SU-DHL-6 (cell line): ENCODE measurements around the gene RORC.

Source experiments
- H2AFZ ChIP-seq: fragments of 200-600 bp; sonication (generic); 2 replicates; pipeline ENCODE4 v1.6.1; 2014; ENCODE audit warnings: low read depth, mild to moderate bottlenecking, moderate library complexity, mixed read lengths, antibody characterized with exemption, low read length; ENCODE audit not compliant: severe bottlenecking
- H3F3A ChIP-seq: fragments of 200-600 bp; shearing (Covaris generic); 2 replicates; pipeline ENCODE4 v1.6.0; 2016; ENCODE audit warnings: antibody characterized with exemption, mild to moderate bottlenecking; ENCODE audit not compliant: insufficient read depth
- H3K27ac ChIP-seq: fragments of 200-600 bp; sonication (generic); 2 replicates; pipeline ENCODE4 v1.5.1; 2016; ENCODE audit warnings: low read depth, mild to moderate bottlenecking, low read length, moderate library complexity, mixed read lengths
- H3K27me3 ChIP-seq: fragments of 200-600 bp; sonication (generic), shearing (Covaris generic); 2 replicates; pipeline ENCODE4 v1.6.0; 2014; ENCODE audit warnings: mild to moderate bottlenecking, low read length
- H3K36me3 ChIP-seq: fragments of 200-600 bp; sonication (generic); 2 replicates; pipeline ENCODE4 v1.6.1; 2014; ENCODE audit warnings: mild to moderate bottlenecking, low read length, mixed read lengths
- H3K4me2 ChIP-seq: fragments of 300-600, 200-600 bp; shearing (Covaris generic), sonication (generic); 2 replicates; pipeline ENCODE4 v1.6.0; 2014; ENCODE audit warnings: low read length, low read depth, mild to moderate bottlenecking; ENCODE audit not compliant: poor library complexity, severe bottlenecking
- H3K4me3 ChIP-seq: fragments of 200-600 bp; sonication (generic); 2 replicates; pipeline ENCODE4 v1.5.1; 2014; ENCODE audit warnings: antibody characterized with exemption, low read length, mild to moderate bottlenecking, mixed read lengths; ENCODE audit not compliant: insufficient read depth, poor library complexity, severe bottlenecking
- H3K79me2 ChIP-seq: fragments of 200-600 bp; sonication (generic); 2 replicates; pipeline ENCODE4 v1.6.1; 2014; ENCODE audit warnings: mild to moderate bottlenecking, low read length, moderate library complexity; ENCODE audit not compliant: insufficient read depth
- H3K9ac ChIP-seq: fragments of 200-600 bp; sonication (generic); 2 replicates; pipeline ENCODE4 v1.7.0; 2014; ENCODE audit warnings: mild to moderate bottlenecking, low read length
- H3K9me2 ChIP-seq: fragments of 200-600 bp; sonication (generic); replicated peaks from 2 replicates; pipeline ENCODE4 v1.6.1; 2014; ENCODE audit warnings: low read length; ENCODE audit not compliant: insufficient read depth
- H3K9me3 ChIP-seq: fragments of 200-600 bp; sonication (generic); 2 replicates; pipeline ENCODE4 v1.6.1; 2014; ENCODE audit warnings: low read length, mixed read lengths; ENCODE audit not compliant: insufficient read depth
- H4K20me1 ChIP-seq: fragments of 200-600 bp; sonication (generic); 2 replicates; pipeline ENCODE4 v1.6.1; 2014; ENCODE audit warnings: low read depth, mild to moderate bottlenecking, antibody characterized with exemption, low read length, moderate library complexity, mixed read lengths
- EZH2phosphoT487 ChIP-seq: fragments of 200-600 bp; sonication (generic), shearing (Covaris generic); conservative IDR thresholded peaks from 2 replicates; pipeline ENCODE4 v1.6.1; 2018; ENCODE audit warnings: mild to moderate bottlenecking, antibody characterized with exemption, low read length, moderate library complexity, mixed read lengths
- TF ChIP-seq, protein P1 (sequence below): fragments of 200-600 bp; sonication (generic); IDR thresholded peaks from one replicate; pipeline ENCODE4 v1.5.1; 2017; ENCODE audit warnings: antibody characterized with exemption, mild to moderate bottlenecking, low read length, moderate library complexity; ENCODE audit not compliant: insufficient read depth, poor library complexity, severe bottlenecking

RORC gene

DNA sequence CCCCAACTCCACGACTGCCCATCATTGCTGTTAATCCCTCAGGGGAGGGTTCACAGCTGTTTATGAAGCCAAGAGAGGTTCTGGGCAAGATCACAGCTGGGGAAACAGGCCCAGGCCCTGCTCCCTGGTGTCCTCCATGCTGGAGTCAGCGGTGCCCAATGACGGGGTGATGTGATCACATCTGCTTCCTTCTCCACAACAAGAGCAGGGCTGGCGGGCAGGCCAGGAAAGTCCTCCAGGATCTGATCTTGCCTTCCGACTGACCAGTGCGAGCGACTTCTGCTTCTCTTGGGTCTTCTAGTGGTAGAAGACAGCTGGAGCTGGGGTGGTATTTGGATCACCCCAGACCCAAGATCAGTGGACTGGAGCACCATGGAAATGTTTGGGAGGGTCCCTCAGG, 25.4 kb downstream of the RORC start:
- no peak overlapping the region for H3K9ac ChIP-seq
- no peaks in the 10 kb centered on the region for H3K79me2 ChIP-seq
- no peaks in the 10 kb centered on the region for H4K20me1 ChIP-seq
- H3K27me3 ChIP-seq = no peaks in the 10 kb centered on the region
- H3K9me3 ChIP-seq = no peaks in the 10 kb centered on the region
- H3K4me2 ChIP-seq = no peak overlapping the region
- H3F3A ChIP-seq = no peaks in the 10 kb centered on the region
- H3K27ac ChIP-seq = no peak overlapping the region
- no peak overlapping the region for H2AFZ ChIP-seq
- TF ChIP-seq EZH2phosphoT487 = no peak
- TF ChIP-seq, protein P1, sequence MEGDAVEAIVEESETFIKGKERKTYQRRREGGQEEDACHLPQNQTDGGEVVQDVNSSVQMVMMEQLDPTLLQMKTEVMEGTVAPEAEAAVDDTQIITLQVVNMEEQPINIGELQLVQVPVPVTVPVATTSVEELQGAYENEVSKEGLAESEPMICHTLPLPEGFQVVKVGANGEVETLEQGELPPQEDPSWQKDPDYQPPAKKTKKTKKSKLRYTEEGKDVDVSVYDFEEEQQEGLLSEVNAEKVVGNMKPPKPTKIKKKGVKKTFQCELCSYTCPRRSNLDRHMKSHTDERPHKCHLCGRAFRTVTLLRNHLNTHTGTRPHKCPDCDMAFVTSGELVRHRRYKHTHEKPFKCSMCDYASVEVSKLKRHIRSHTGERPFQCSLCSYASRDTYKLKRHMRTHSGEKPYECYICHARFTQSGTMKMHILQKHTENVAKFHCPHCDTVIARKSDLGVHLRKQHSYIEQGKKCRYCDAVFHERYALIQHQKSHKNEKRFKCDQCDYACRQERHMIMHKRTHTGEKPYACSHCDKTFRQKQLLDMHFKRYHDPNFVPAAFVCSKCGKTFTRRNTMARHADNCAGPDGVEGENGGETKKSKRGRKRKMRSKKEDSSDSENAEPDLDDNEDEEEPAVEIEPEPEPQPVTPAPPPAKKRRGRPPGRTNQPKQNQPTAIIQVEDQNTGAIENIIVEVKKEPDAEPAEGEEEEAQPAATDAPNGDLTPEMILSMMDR = no peak
- H3K36me3 ChIP-seq = no peaks in the 10 kb centered on the region
- H3K4me3 ChIP-seq = no peak overlapping the region
- no peaks in the 10 kb centered on the region for H3K9me2 ChIP-seq

GRCh38 chr1:151805066-151805820, 26.4 kb downstream of the RORC start, which contains the start of gene LINGO4:
Gene LINGO4, minus strand, starts transcription at chr1:151805419. Its CDS starts 2,715 bp downstream, at chr1:151802704.
- no peaks in the 10 kb centered on the region for H3K9me3 ChIP-seq
- no peaks in the 10 kb centered on the region for H3K36me3 ChIP-seq
- H2AFZ ChIP-seq = no peak within 1 kb of the TSS
- TF ChIP-seq, protein P1 = no peak
- TF ChIP-seq EZH2phosphoT487 = no peak
- no peak within 1 kb of the TSS for H3K27ac ChIP-seq
- no peak within 1 kb of the TSS for H3K4me3 ChIP-seq
- H3K9me2 ChIP-seq = no peaks in the 10 kb centered on the region
- H3K27me3 ChIP-seq = no peaks in the 10 kb centered on the region
- no peaks in the 10 kb centered on the region for H3K79me2 ChIP-seq
- H3K9ac ChIP-seq = no peak within 1 kb of the TSS
- H4K20me1 ChIP-seq = no peaks in the 10 kb centered on the region
- H3K4me2 ChIP-seq = no peak within 1 kb of the TSS
- H3F3A ChIP-seq = no peaks in the 10 kb centered on the region

DNA sequence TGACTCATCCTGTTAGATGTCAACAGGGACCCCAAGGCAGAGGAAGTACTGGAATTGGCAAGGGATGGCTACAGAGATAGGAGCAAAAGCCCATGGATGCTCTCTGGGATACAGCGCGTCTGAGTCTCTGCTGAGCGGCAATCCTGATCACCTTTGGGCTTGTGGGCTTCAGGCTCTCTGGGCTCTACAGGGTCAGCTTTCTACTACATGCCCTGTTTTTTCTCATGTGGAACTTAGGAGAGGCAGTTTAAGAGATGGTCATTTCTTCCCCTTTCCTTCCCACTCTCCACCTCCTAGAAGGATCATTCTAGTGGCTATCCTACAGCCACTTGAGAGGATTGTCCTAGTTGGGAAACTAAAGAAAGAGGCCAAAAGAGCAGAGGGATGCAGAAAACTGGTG, 27.7 kb downstream of the RORC start:
- Histone ChIP-seq H3K9me2 (no peaks in the 10 kb centered on the region), H3K27ac (no peak overlapping the region), H3K79me2 (no peaks in the 10 kb centered on the region), H3F3A (no peaks in the 10 kb centered on the region), H2AFZ (no peak overlapping the region), H3K9ac (no peak overlapping the region), H3K27me3 (no peaks in the 10 kb centered on the region), H4K20me1 (no peaks in the 10 kb centered on the region), H3K9me3 (no peaks in the 10 kb centered on the region), H3K36me3 (no peaks in the 10 kb centered on the region), H3K4me3 (no peak overlapping the region), H3K4me2 (no peak overlapping the region)
- no peak for TF ChIP-seq EZH2phosphoT487
- TF ChIP-seq, protein P1 = no peak
